GM23248 (cell line): ENCODE results near the gene LEUTX. TPM values are rescaled to one million over a fixed set of nuclear protein-coding genes. Genes with fewer than 3 reads are reported as not detected.

Source experiments
- DNase-seq: peaks from one replicate; pipeline ENCODE4 v3.0.0-alpha.2; 2015
- H2AFZ ChIP-seq: fragments of 200-600 bp; sonication (generic); 2 replicates; pipeline ENCODE4 v1.6.1; 2016; ENCODE audit warnings: antibody characterized with exemption
- H3F3A ChIP-seq: fragments of 200-600 bp; sonication (generic); 2 replicates; pipeline ENCODE4 v1.6.1; 2016; ENCODE audit warnings: mild to moderate bottlenecking, antibody characterized with exemption, mixed run types; ENCODE audit not compliant: insufficient read depth
- H3K27ac ChIP-seq: fragments of 200-600 bp; sonication (generic); 2 replicates; pipeline ENCODE4 v1.5.1; 2016; ENCODE audit warnings: mild to moderate bottlenecking
- H3K27me3 ChIP-seq: fragments of 200-600 bp; sonication (generic); replicated peaks from 2 replicates; pipeline ENCODE4 v1.6.1; 2016; ENCODE audit warnings: mild to moderate bottlenecking; ENCODE audit not compliant: insufficient read depth
- H3K36me3 ChIP-seq: fragments of 200-600 bp; sonication (generic); 2 replicates; pipeline ENCODE4 v1.6.1; 2016; ENCODE audit warnings: low read depth, mild to moderate bottlenecking
- H3K4me1 ChIP-seq: fragments of 200-600 bp; sonication (generic); 2 replicates; pipeline ENCODE4 v1.6.1; 2016; ENCODE audit warnings: mild to moderate bottlenecking; ENCODE audit not compliant: insufficient read depth
- H3K4me2 ChIP-seq: fragments of 200-600 bp; sonication (generic); one replicate; pipeline ENCODE4 v1.6.1; 2016; ENCODE audit warnings: mild to moderate bottlenecking; ENCODE audit not compliant: unreplicated experiment
- H3K4me3 ChIP-seq: fragments of 200-600 bp; sonication (generic); 2 replicates; pipeline ENCODE4 v1.5.1; 2016; ENCODE audit warnings: mild to moderate bottlenecking
- H3K79me2 ChIP-seq: fragments of 200-600 bp; sonication (generic); 2 replicates; pipeline ENCODE4 v1.6.1; 2016; ENCODE audit warnings: mild to moderate bottlenecking; ENCODE audit not compliant: insufficient read depth
- H3K9ac ChIP-seq: fragments of 200-600 bp; sonication (generic); 2 replicates; pipeline ENCODE4 v1.6.1; 2016; ENCODE audit warnings: mild to moderate bottlenecking
- H3K9me2 ChIP-seq: fragments of 200-600 bp; sonication (generic); 2 replicates; pipeline ENCODE4 v1.6.1; 2016; ENCODE audit warnings: mixed run types, mild to moderate bottlenecking, moderate library complexity; ENCODE audit not compliant: insufficient read depth
- H3K9me3 ChIP-seq: fragments of 200-600 bp; sonication (generic); one replicate; pipeline ENCODE4 v1.6.1; 2017; ENCODE audit warnings: low read depth
- H4K20me1 ChIP-seq: fragments of 200-600 bp; sonication (generic); 2 replicates; pipeline ENCODE4 v1.6.0; 2016; ENCODE audit not compliant: insufficient read depth
- EZH2 ChIP-seq: fragments of 200-600 bp; sonication (generic); IDR thresholded peaks from 2 replicates; pipeline ENCODE4 v1.6.1; 2018; ENCODE audit warnings: antibody characterized with exemption, mild to moderate bottlenecking; ENCODE audit not compliant: insufficient read depth, poor library complexity, severe bottlenecking
- EZH2phosphoT487 ChIP-seq: fragments of 200-600 bp; sonication (generic); IDR thresholded peaks from 2 replicates; pipeline ENCODE4 v1.6.1; 2018; ENCODE audit warnings: antibody characterized with exemption, moderate library complexity, mild to moderate bottlenecking, low read depth; ENCODE audit not compliant: insufficient read depth
- WGBS, 2 experiments: methylation state at CpG; one replicate each; pipeline ENCODE4 v1.1.6; 2015 to 2017; ENCODE audit warnings: low lambda C conversion rate in 2 of 2, low coverage in 1 of 2; ENCODE audit errors: missing lambda C conversion rate in 2 of 2; 5-methylcytosine and 5-hydroxymethylcytosine counted together
- in situ Hi-C: fragments of 300-500 bp; cut with MboI; formaldehyde crosslinking; loops from 2 replicates; pipeline ENCODE4 v1.15.0; 2020
- polyA plus RNA-seq: library from polyadenylated mRNA; unstranded; fragments of >200 nt; fragmentation: Nextera tagmentation; extraction: Ambion mirVana; gene quantifications from 2 replicates; pipeline ENCODE4 v1.2.1, GENCODE V29; 2016
- total RNA-seq: library from RNA; depleted of rRNA; stranded (reverse); fragments of >200 nt; shearing (Covaris generic); gene quantifications from 2 replicates; pipeline ENCODE4 v1.2.3, GENCODE V29; 2014

LEUTX gene
- total and polyA plus RNA-seq, 2 experiments from 2014 or later = not detected

GRCh38 chr19:39816287-39817048 lies 37.8 kb downstream of the LEUTX start:
- no peak overlapping the region for H3K27ac ChIP-seq
- no peak for TF ChIP-seq EZH2phosphoT487
- no peak for DNase-seq
- H3K4me1 ChIP-seq = no peaks in the 10 kb centered on the region
- H3K9ac ChIP-seq = no peak overlapping the region
- H3K9me2 ChIP-seq = no peaks in the 10 kb centered on the region
- H3K4me3 ChIP-seq = no peak overlapping the region
- H2AFZ ChIP-seq = no peak overlapping the region
- H3K4me2 ChIP-seq = no peak overlapping the region
- no peaks in the 10 kb centered on the region for H3K27me3 ChIP-seq
- in situ Hi-C loops = no loop called here
- no peaks in the 10 kb centered on the region for H3F3A ChIP-seq
- 90 to 92% methylated on average over 5 of the region's 5 CpGs for WGBS, 2 experiments
- H3K9me3 ChIP-seq = no peaks in the 10 kb centered on the region
- no peaks in the 10 kb centered on the region for H4K20me1 ChIP-seq
- H3K36me3 ChIP-seq = no peaks in the 10 kb centered on the region
- H3K79me2 ChIP-seq = no peaks in the 10 kb centered on the region

DNA sequence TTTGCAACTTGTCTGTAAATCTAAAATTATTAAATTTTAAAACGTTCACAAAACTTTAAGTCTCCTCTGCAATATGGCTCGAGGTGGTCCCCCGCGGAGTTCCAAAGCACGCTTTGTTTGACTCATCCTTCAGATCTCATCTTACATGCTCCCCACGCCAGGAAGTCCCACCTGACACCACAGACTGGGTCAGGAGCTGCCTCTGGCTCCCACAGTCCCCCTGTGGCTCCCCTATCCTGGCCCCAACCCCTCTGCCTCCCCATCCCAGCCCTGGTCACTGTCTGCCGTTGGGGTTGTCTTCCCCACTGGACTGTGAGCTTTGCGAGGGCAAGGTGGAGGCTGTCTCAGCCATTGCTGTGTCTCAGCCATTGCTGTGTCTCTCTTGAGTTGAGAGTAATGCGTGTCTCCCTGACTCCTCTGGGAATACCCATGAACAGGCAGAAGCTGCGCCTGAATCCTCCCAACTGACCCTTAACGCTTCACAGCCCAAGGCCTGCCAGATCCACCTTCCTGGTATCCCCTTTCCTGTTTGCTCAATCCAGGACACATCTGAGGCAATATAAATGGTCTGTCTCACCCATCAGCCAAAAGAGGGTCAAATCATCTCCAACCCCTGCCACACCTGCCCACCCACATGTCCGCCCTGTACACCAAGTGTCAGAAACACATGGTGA lies 39.4 kb downstream of the LEUTX start:
- no peaks in the 10 kb centered on the region for H3K27me3 ChIP-seq
- TF ChIP-seq EZH2 (no peak), EZH2phosphoT487 (no peak)
- H4K20me1 ChIP-seq = no peaks in the 10 kb centered on the region
- no peak for DNase-seq
- no peak overlapping the region for H3K4me2 ChIP-seq
- H3K9me3 ChIP-seq = no peaks in the 10 kb centered on the region
- 0 out of 2 replicates have a peak, but pooled peaks cover 6% of the 10 kb centered on the region for H3K79me2 ChIP-seq
- no peak overlapping the region for H3K4me3 ChIP-seq
- H3K4me1 ChIP-seq = no peaks in the 10 kb centered on the region
- H3F3A ChIP-seq = no peaks in the 10 kb centered on the region
- in situ Hi-C loops = no loop called here
- H3K9ac ChIP-seq = no peak overlapping the region
- no peak overlapping the region for H3K27ac ChIP-seq
- no peaks in the 10 kb centered on the region for H3K9me2 ChIP-seq
- no peaks in the 10 kb centered on the region for H3K36me3 ChIP-seq
- no peak overlapping the region for H2AFZ ChIP-seq
- WGBS, 2 experiments = 85 to 87% methylated on average over 12 of the region's 12 CpGs

- Histone ChIP-seq H3K27me3 (no peaks in the 10 kb centered on the region), H3K36me3 (no peaks in the 10 kb centered on the region), H3K79me2 (0 out of 2 replicates have a peak, but pooled peaks cover 10% of the 10 kb centered on the region), H2AFZ (no peak overlapping the region), H3K9ac (no peak overlapping the region), H3K4me1 (peaks cover 3% of the 10 kb centered on the region), H4K20me1 (no peaks in the 10 kb centered on the region), H3K4me3 (no peak overlapping the region), H3K9me3 (no peaks in the 10 kb centered on the region), H3K4me2 (no peak overlapping the region), H3K27ac (no peak overlapping the region), H3F3A (no peaks in the 10 kb centered on the region), H3K9me2 (no peaks in the 10 kb centered on the region)
- TF ChIP-seq EZH2phosphoT487 (no peak), EZH2 (no peak)
- WGBS, 2 experiments = 73 to 85% methylated on average over 4 of the region's 4 CpGs
- no peak for DNase-seq
- in situ Hi-C loops = no loop called here
Measured at GRCh38 chr19:39818626-39819097, 40.0 kb downstream of the LEUTX start.

GRCh38 chr19:39819786-39820185 lies 41.1 kb downstream of the LEUTX start:
- no peak for DNase-seq
- no peaks in the 10 kb centered on the region for H4K20me1 ChIP-seq
- no peak overlapping the region for H3K9ac ChIP-seq
- no peak overlapping the region for H2AFZ ChIP-seq
- H3K4me1 ChIP-seq = peaks cover 5% of the 10 kb centered on the region
- in situ Hi-C loops = no loop called here
- H3K27ac ChIP-seq = no peak overlapping the region
- no peak overlapping the region for H3K4me3 ChIP-seq
- peaks cover 16% of the 10 kb centered on the region; the same call in 1 of the 2 replicates for H3K79me2 ChIP-seq
- no peak for TF ChIP-seq EZH2phosphoT487
- TF ChIP-seq EZH2 = no peak
- H3K9me2 ChIP-seq = no peaks in the 10 kb centered on the region
- 67 to 70% methylated on average over 3 of the region's 3 CpGs for WGBS, 2 experiments
- no peak overlapping the region for H3K4me2 ChIP-seq
- H3K27me3 ChIP-seq = no peaks in the 10 kb centered on the region
- no peaks in the 10 kb centered on the region for H3K36me3 ChIP-seq
- peaks cover 2% of the 10 kb centered on the region; the same call in 1 of the 2 replicates for H3F3A ChIP-seq
- H3K9me3 ChIP-seq = no peaks in the 10 kb centered on the region
